Fibroblast of lung (primary cell): Measurements from ENCODE around the gene GHRH. TPM values are rescaled to one million over a fixed set of nuclear protein-coding genes. Genes with fewer than 3 reads are reported as not detected.

Experiments used
- DNase-seq, 2 donors: peaks; one replicate each; pipeline versions ENCODE4 v3.0.0 to v3.0.0-alpha.2; 2010; ENCODE audit warnings: low read depth in 2 of 2
- H2AFZ ChIP-seq: 2 replicates; pipeline ENCODE4 v1.5.1; 2012; ENCODE audit warnings: low read length, control low read depth, inconsistent platforms
- H3K27ac ChIP-seq: 2 replicates; pipeline ENCODE4 v1.5.1; 2011; ENCODE audit warnings: low read length, control low read depth; ENCODE audit not compliant: insufficient read depth
- H3K27me3 ChIP-seq: 2 replicates; pipeline ENCODE4 v1.5.1; 2011; ENCODE audit warnings: mild to moderate bottlenecking, low read length; ENCODE audit not compliant: control insufficient read depth, insufficient read depth
- H3K36me3 ChIP-seq: 2 replicates; pipeline ENCODE4 v1.5.1; 2011; ENCODE audit warnings: low read length; ENCODE audit not compliant: control insufficient read depth, insufficient read depth
- H3K4me1 ChIP-seq: 2 replicates; pipeline ENCODE4 v1.5.1; 2011; ENCODE audit warnings: low read length; ENCODE audit not compliant: control insufficient read depth, insufficient read depth; ENCODE audit errors: extremely low read depth
- H3K4me2 ChIP-seq: 2 replicates; pipeline ENCODE4 v1.5.1; 2011; ENCODE audit warnings: low read length, control low read depth; ENCODE audit not compliant: insufficient read depth; ENCODE audit errors: extremely low read depth
- H3K4me3 ChIP-seq, 4 experiments: fragments of 200-600 bp in 1 of 4; sonication (generic) in 1 of 4; replicated peaks in 1 of 4; 2 replicates each; pipeline ENCODE4 v1.5.1; 2011 to 2016; ENCODE audit warnings: low read length in 4 of 4, low read depth in 3 of 4, mild to moderate bottlenecking in 3 of 4, control low read depth in 2 of 4, inconsistent platforms in 1 of 4, mixed read lengths in 1 of 4; ENCODE audit not compliant: insufficient read depth in 1 of 4; ENCODE audit errors: control extremely low read depth in 1 of 4
- H3K79me2 ChIP-seq: 2 replicates; pipeline ENCODE4 v1.5.1; 2012; ENCODE audit warnings: mild to moderate bottlenecking, low read length, inconsistent platforms; ENCODE audit not compliant: control insufficient read depth, insufficient read depth
- H3K9ac ChIP-seq: 2 replicates; pipeline ENCODE4 v1.5.1; 2011; ENCODE audit warnings: mild to moderate bottlenecking, low read length, control low read depth; ENCODE audit not compliant: insufficient read depth
- H3K9me3 ChIP-seq: 2 replicates; pipeline ENCODE4 v1.5.1; 2012; ENCODE audit warnings: low read depth, low read length; ENCODE audit not compliant: control insufficient read depth, insufficient read depth
- H4K20me1 ChIP-seq: 2 replicates; pipeline ENCODE4 v1.5.1; 2011; ENCODE audit warnings: low read length; ENCODE audit not compliant: control insufficient read depth, insufficient read depth; ENCODE audit errors: extremely low read depth
- CTCF ChIP-seq, 2 donors: IDR thresholded peaks in 1 of 2; conservative IDR thresholded peaks in 1 of 2; 1 replicate in 1 of 2; 2 replicates in 1 of 2; pipeline ENCODE4 v1.5.1; 2011 to 2012; ENCODE audit warnings: low read length in 2 of 2, control low read depth in 1 of 2, inconsistent platforms in 1 of 2, low read depth in 1 of 2, mild to moderate bottlenecking in 1 of 2
- EZH2 ChIP-seq: IDR thresholded peaks from 2 replicates; pipeline ENCODE4 v1.5.1; 2012; ENCODE audit warnings: low read length, control low read depth, mild to moderate bottlenecking; ENCODE audit errors: missing control alignments
- polyA plus RNA-seq, 2 donors: library from polyadenylated mRNA; depleted of rRNA in 1 of 2; stranded (reverse) in 1 of 2; unstranded in 1 of 2; fragments of >200 nt; gene quantifications; 2 replicates each; pipeline ENCODE4 v1.2.1, GENCODE V29; 2011 to 2012; ENCODE audit warnings: missing spikeins in 1 of 2
- total RNA-seq: library from RNA; depleted of rRNA; stranded (reverse); fragments of >200 nt; gene quantifications from 2 replicates; pipeline ENCODE4 v1.2.1, GENCODE V29; 2014

Gene GHRH
- total and polyA plus RNA-seq, 2 donors (not counting 1 experiment from before 2014, with no cell fraction given): not detected

GRCh38 chr20:37295595-37295994 is 34.0 kb upstream of the GHRH start:
- no peaks in the 10 kb centered on the region for H4K20me1 ChIP-seq
- no peak for TF ChIP-seq EZH2
- TF ChIP-seq CTCF (conservative IDR thresholded peaks at IDR 0.05 in 1 of 2, IDR thresholded peaks at IDR 0.05 in 1 of 2; ENCODE audit: low read depth in 1 of 2, low read length in 2 of 2): no peak
- H2AFZ ChIP-seq: no peak overlapping the region
- H3K27me3 ChIP-seq: no peaks in the 10 kb centered on the region
- H3K27ac ChIP-seq: peak overlapping the region; percentile 59
- H3K4me3 ChIP-seq: no peak overlapping the region
- H3K9me3 ChIP-seq: no peaks in the 10 kb centered on the region
- H3K4me2 ChIP-seq: peak overlapping the region; percentile 29
- peaks cover 30% of the 10 kb centered on the region for H3K4me1 ChIP-seq
- peaks cover 2% of the 10 kb centered on the region for H3K36me3 ChIP-seq
- peaks cover 58% of the 10 kb centered on the region for H3K79me2 ChIP-seq
- peak in 1 of 2 donors; percentile 49 for DNase-seq
- no peak overlapping the region for H3K9ac ChIP-seq

- peaks cover 2% of the 10 kb centered on the region for H3K36me3 ChIP-seq
- H3K4me1 ChIP-seq: peaks cover 28% of the 10 kb centered on the region
- DNase-seq: peak; percentile 96 to 99
- no peaks in the 10 kb centered on the region for H3K9me3 ChIP-seq
- no peak overlapping the region for H3K9ac ChIP-seq
- TF ChIP-seq EZH2 (no peak), CTCF (conservative IDR thresholded peaks at IDR 0.05 in 1 of 2, IDR thresholded peaks at IDR 0.05 in 1 of 2; ENCODE audit: low read depth in 1 of 2, low read length in 2 of 2) (no peak)
- H2AFZ ChIP-seq: no peak overlapping the region
- H3K4me2 ChIP-seq: peak overlapping the region; percentile 11
- no peaks in the 10 kb centered on the region for H3K27me3 ChIP-seq
- no peaks in the 10 kb centered on the region for H4K20me1 ChIP-seq
- H3K79me2 ChIP-seq: peaks cover 59% of the 10 kb centered on the region
- peak overlapping the region; percentile 77 for H3K27ac ChIP-seq
- no peak overlapping the region for H3K4me3 ChIP-seq
Observed at GRCh38 chr20:37295001-37295400, 33.4 kb upstream of the GHRH start.

GRCh38 chr20:37294262-37294981 is 32.8 kb upstream of the GHRH start:
- peak overlapping the region; percentile 77 for H3K27ac ChIP-seq
- H3K9me3 ChIP-seq: no peaks in the 10 kb centered on the region
- peaks cover 2% of the 10 kb centered on the region for H3K36me3 ChIP-seq
- peaks cover 22% of the 10 kb centered on the region for H3K4me1 ChIP-seq
- no peaks in the 10 kb centered on the region for H4K20me1 ChIP-seq
- H3K4me3 ChIP-seq: no peak overlapping the region
- no peak overlapping the region for H2AFZ ChIP-seq
- peak overlapping the region; percentile 11 for H3K4me2 ChIP-seq
- no peaks in the 10 kb centered on the region for H3K27me3 ChIP-seq
- peaks cover 57% of the 10 kb centered on the region for H3K79me2 ChIP-seq
- H3K9ac ChIP-seq: no peak overlapping the region
- TF ChIP-seq EZH2: no peak
- TF ChIP-seq CTCF (conservative IDR thresholded peaks at IDR 0.05 in 1 of 2, IDR thresholded peaks at IDR 0.05 in 1 of 2; ENCODE audit: low read depth in 1 of 2, low read length in 2 of 2): no peak
- DNase-seq: peak; percentile 36 to 80
